Epithelial cell of esophagus (primary cell): ENCODE results near the gene TENM3.
A peak's percentile ranks its signal among the peaks of the same experiment; 100 is the strongest.

Experiments used
- DNase-seq: peaks from one replicate; pipeline ENCODE4 v3.0.0; 2010; ENCODE audit warnings: low read depth
- H3K4me3 ChIP-seq: 2 replicates; pipeline ENCODE4 v1.5.1; 2011; ENCODE audit warnings: mild to moderate bottlenecking, low read length, control low read depth
- TF ChIP-seq, protein P1 (sequence below): IDR thresholded peaks from 2 replicates; pipeline ENCODE4 v1.5.1; 2011; ENCODE audit warnings: low read depth, mild to moderate bottlenecking, low read length, control low read depth, inconsistent platforms; ENCODE audit not compliant: insufficient read depth; ENCODE audit errors: missing control alignments

Gene TENM3

DNA sequence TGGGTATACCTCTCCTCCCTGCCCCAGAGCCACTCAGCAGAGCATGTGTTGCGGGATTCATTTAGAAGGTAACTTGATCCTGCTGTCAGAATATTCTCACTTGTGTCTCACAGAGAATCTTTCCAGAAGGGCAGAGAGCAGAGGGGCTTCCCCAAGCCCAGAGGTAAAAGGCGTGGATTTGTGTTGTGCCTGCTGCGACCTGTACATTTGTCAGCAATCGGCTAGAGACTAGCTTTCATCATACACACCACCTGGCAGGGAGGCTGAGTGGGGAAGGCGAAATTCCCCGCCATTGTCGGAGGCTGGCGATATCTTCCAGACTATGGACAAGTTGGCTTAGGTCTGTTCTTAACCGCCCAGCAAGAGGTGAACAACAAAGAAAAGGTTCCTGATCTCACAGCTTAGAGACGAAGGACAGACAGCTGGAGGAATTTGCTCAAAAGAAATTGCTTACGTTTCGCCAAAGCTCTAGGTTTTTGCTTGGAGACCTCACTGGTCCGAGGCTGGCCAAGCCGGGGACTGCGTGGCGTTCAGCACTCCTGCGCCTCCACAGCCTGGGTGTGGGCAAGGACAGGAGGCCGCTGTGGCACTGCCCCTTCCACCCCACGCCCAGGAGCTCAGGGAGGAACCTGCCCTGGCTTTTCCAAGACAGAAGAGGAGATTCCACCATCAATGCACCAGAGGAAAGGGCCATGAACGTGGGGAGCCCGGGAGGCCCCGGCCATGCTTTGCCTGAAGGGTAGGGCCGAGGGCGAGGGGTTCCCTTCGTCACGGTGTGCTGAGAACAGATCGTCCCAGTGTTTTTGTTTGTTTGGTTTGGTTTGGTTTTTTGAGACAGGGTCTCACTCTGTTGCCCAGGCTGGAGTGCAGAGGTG, 604.6 kb downstream of the TENM3 start:
- DNase-seq, result peak; percentile 81
- TF ChIP-seq, protein P1, sequence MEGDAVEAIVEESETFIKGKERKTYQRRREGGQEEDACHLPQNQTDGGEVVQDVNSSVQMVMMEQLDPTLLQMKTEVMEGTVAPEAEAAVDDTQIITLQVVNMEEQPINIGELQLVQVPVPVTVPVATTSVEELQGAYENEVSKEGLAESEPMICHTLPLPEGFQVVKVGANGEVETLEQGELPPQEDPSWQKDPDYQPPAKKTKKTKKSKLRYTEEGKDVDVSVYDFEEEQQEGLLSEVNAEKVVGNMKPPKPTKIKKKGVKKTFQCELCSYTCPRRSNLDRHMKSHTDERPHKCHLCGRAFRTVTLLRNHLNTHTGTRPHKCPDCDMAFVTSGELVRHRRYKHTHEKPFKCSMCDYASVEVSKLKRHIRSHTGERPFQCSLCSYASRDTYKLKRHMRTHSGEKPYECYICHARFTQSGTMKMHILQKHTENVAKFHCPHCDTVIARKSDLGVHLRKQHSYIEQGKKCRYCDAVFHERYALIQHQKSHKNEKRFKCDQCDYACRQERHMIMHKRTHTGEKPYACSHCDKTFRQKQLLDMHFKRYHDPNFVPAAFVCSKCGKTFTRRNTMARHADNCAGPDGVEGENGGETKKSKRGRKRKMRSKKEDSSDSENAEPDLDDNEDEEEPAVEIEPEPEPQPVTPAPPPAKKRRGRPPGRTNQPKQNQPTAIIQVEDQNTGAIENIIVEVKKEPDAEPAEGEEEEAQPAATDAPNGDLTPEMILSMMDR, result no peak
- no peak overlapping the region for H3K4me3 ChIP-seq

DNA sequence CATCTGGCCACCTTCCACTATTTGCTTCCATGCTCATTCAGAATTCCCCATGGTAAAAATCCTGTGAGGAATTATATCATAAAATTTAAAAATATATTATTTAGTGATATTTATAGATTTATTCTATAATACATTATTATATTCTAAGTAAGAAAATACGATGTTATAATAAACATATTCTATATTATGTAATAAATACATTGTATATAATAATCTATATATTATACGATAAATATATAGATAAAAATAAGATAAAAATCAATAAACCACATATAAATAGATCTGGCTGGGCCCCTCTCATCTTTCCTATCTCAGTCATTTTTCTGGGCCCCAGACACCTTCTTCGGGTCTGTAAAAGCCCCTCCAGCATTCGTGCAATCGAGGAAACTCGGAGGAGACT, 605.5 kb downstream of the TENM3 start:
- TF ChIP-seq, protein P1, result no peak
- DNase-seq, result no peak
- no peak overlapping the region for H3K4me3 ChIP-seq
